Dedifferentiated amniotic fluid mesenchymal stem cell (primary cell): Measurements from ENCODE around the gene NR1H4.
A peak's percentile ranks its signal among the peaks of the same experiment; 100 is the strongest.
"Not testable (repeated sequence)": the region's sequence is repeated elsewhere in the genome, so short reads cannot be mapped to it uniquely, and the experiment has no call there.

Experiments used
- DNase-seq: peaks from one replicate; pipeline ENCODE4 v3.0.0-alpha.2; 2016; ENCODE audit errors: extremely low spot score

Gene NR1H4

DNA sequence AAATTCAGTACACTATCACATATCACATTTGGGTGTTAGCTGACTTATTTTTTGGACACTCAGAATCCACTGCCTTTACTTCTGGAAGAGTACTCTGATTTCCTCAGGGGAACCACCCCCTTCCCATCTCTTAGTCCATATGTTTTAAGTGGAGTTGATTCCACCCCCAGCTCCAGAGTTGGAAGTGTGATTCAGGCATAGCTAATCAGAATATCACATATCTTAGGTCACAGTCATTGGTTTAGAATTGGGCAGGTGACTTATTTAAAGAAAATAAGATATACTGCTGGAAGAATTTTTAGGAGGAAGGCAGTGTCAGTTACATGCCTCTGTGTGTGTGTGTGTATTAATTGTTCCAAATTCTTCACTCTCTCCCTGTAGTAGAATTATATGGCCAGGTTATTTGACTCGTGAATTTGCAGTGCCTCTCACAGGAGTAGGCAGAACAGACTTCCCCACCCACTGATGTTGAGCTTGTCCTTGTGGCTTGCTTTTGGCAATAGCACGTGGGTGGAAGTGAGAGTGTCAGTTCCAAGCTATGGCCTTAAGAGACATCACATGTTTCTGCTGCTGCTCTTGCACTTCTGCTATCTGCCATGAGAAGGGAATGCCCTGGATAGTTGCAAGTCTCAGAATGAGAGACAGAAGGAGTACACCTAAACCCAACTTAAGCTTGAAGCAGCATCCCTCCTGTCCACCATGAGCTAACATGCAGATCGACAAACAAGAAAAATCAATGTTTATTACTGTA lies 93.4 kb downstream of the NR1H4 start:
- no peak for DNase-seq

- DNase-seq, result no peak
Measured at GRCh38 chr12:100567945-100568344, 94.3 kb downstream of the NR1H4 start.

DNA sequence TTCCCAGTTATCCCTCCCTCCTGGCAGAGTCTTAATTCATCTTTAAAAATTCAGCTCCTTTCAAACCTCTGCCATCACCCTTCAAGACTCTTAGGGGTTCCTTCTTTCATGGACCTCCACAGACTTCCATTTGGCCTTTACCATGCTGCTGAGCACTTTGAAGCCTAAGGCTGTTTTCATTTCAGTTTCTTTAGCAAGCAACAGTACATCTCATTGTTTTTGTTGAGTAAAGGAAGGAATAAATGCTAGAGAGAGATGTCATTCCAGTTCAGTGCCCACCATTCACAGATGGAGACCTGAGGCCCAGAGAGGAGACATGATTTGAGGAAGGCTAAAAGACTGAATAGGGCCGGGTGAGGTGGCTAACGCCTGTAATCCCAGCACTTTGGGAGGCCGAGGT lies 98.5 kb downstream of the NR1H4 start:
- no peak for DNase-seq

- DNase-seq, result peak; percentile 78
Measured at GRCh38 chr12:100573292-100574186, 99.9 kb downstream of the NR1H4 start, which contains the start of gene GAS2L3. TSS of gene GAS2L3 (plus strand) at chr12:100573684. CDS start at chr12:100594905, 21,221 bp downstream.

DNA sequence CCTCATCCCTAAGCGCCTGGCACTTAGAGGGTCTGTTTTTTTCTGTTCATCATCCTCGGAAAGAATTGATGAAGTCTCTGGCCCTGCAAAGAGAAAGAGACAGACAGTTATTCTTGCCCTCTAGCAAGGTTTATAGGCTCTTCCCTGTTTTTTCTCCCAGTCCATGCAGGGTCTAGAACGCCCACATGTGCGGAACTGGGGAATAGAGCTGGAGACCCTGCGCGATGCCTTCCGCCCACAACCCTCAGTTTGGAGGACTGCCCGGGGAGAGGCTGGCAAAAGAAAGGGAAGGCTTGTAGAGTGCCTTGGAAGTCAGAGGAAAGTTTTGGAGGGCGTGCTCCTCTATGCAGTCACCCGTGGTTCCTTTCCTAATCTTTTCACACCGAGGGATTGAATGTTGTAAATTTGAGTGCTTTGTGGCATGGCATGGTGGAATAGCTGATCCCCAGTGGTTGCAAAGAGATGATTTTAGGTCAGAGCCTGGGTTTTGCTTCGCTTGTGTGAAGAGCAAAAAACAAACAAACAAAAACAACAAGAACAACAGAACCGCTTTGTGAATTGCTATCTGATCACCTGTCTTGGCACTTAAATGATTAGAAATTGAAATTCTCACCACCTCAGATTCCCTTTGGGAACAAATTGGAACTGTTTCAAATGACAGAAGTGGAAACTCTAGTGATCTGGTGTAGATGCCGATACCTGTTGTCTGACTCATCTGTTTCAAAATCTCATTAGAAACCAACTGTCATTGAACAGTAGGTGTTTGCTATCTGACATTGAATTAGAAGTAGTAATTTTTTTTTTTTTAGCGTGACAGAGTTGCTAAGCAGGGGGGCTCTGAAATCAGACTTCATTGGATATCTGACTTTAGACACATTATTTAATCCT lies 100.8 kb downstream of the NR1H4 start:
- no peak for DNase-seq

DNA sequence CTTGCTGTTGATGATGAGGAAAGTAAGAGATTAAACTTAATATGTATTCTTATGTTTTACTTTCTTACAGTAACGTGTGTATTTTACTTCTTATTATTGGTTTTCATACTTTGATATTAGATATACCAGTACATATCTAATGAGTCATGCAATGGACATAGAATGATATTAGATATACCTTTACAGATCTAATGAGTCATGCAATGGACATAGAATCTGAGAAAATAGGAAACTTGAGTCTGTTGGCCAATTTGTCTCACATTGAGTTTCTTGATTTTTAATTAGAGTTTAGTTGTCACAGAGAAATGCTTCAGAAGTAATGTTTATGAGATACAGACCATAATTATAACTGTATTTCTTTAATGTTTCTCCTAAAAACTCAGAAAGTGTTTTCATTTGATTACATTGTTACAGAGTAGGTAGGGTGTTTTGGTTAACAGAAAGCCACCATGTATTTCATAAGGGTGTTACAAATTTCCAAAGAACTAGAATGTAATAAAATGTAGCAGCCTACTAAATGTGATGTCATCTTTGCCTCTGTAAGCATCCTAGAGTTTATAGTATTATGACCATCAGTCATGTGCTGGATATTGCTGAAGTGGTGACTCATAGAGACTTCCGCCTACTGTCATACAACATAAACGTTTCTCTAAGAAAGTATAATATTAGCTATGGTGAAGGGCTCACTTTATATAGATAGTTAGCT lies 102.8 kb downstream of the NR1H4 start:
- peak; percentile 69 for DNase-seq

DNA sequence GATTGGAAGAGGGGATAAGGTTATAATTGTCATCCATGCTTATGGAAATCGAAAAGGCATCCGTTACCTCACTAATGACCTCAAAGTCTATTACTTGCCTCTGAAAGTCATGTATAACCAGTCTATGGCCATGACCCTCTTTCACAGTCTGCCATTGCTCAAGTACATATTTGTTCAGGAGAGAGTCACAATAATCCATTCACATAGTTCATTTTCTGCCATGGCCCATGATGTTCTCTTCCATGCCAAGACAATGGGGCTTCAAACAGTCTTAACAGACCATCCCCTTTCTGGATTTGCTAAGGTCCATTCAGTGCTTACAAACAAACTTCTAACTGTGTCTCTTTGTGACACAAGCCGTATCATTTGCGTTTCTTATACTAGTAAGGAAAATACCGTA lies 105.3 kb downstream of the NR1H4 start:
- no peak for DNase-seq

DNA sequence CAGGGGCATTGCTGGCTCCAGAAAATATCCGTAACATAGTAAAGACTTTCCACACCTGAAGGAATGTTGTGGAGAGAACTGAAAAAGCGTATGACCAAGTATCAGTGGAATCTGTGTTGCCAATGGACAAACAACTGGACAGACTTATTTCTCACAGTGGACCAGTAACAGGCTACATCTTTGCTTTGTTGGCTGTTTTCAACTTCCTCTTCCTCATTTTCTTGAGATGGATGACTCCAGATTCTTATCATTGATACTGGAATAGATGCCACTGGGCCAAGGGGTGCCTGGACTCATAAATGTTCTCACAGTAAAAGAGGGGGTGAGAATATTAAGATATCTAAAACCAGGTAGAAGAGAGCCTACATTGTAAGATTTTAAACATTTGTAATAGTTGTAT lies 106.2 kb downstream of the NR1H4 start:
- no peak for DNase-seq

GRCh38 chr12:100584256-100584655 lies 110.6 kb downstream of the NR1H4 start:
- DNase-seq, result no peak

DNA sequence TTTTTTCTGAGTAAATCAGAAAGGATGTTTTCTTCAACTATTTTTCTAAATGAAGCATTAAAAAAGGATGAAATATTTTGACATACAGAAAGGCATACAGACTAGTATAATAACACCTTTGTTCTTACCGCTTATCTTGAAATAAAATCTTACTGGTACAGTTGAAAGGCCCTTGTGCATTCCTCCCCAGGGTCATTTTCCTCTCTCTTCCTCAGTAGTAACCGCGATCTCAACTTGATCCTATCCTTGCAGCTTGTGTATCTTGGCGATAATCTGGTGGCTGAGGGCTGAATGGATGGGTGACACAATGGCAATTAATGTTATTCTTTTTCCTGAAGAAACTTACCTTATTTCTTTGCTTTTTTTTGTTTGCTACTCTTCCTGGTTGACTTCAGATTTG lies 118.3 kb downstream of the NR1H4 start:
- no peak for DNase-seq

DNA sequence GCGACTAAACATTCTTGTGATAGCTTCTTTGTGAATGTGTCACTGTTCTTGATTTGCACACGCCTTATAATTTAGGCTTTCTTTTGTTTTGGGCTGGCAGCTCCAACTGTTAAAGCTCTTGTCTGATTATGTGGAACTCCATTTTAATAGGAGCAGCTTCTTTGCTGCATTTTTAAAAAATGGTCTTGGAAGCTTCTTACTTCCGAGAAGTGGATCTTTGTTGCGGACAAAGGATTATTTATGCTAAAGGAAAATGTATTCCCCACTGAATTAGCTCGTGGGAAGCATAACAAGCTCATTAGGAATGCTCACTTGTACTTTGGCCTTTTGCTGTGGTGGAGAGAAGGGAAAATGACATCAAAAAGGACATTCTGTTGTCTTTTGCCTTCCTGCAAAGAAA lies 119.8 kb downstream of the NR1H4 start:
- no peak for DNase-seq

GRCh38 chr12:100601626-100602025 lies 128.0 kb downstream of the NR1H4 start:
- no peak for DNase-seq

- not testable (repeated sequence) for DNase-seq
Measured at GRCh38 chr12:100602997-100603396, 129.3 kb downstream of the NR1H4 start.

DNA sequence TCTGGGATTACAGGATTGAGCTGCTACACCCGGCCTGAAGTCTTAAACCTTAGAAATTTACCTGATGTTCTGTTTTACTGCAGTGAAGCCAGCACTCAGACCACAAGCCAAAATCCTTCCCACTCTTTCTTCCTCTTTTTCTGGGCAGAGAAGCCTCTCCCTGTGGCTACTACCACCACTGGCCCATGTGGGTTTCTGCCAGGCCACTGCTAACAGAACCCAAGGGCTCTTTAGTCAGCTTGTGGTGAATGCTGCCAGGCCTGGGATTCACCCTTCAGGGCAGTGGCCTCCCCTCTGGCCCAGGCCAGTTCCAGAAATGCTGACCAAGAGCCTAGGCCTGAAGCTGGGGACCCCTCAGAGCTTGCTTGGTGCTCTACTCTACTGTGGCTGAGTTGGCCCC lies 135.1 kb downstream of the NR1H4 start:
- DNase-seq, result no peak

DNA sequence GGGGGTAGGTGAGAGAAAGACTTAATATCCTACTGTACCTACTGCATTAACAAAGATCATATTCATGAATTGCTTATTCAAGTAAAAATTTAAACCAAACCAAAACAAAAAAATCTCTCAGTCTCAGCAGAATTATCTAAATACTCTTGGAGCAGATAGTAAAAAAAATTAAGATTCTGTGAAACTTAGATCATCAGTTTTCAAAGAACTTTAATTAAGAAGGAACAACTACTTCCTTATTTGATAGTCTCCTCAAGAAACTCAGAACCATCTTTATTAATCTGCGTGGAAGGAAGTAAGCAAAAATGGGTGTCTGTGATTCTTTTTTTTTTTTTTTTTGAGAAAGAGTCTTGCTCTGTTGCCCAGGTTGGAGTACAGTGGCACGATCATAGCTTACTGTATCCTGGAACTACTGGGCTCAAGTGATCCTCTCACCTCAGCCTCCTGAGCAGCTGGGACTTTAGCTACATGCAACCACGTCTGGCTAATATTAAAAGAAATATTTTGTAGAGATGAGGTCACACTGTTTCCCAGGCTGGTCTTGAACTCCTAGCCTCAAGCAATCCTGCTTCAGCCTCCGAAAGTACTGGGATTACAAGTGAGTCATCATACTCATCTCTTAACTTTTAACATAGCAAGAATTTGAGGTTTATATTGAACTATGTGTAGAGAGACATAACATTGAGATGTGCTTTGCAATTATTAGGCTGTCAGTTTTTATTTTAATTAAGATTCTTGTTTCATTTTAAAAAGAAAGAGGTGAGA lies 137.2 kb downstream of the NR1H4 start:
- no peak for DNase-seq

GRCh38 chr12:100612606-100613005 lies 138.9 kb downstream of the NR1H4 start:
- no peak for DNase-seq
